Upper lobe of left lung (tissue), 4 donors: ENCODE measurements around the gene TSR1.

Experiments
- CTCF ChIP-seq, 6 experiments: fragments of 450-650 bp in 4 of 6; fragments of 200-600 bp in 2 of 6; sonication (generic) in 2 of 6; IDR thresholded peaks; one replicate each; pipeline ENCODE4 v1.5.1; 2016 to 2019; ENCODE audit warnings: antibody characterized with exemption in 6 of 6
- POLR2A ChIP-seq, 4 donors: fragments of 450-650 bp; IDR thresholded peaks; one replicate each; pipeline ENCODE4 v1.5.1; 2016 to 2017; ENCODE audit warnings: antibody characterized with exemption in 4 of 4, mild to moderate bottlenecking in 2 of 4
- POLR2AphosphoS5 ChIP-seq, 2 donors: sonication (generic); formaldehyde crosslinking; IDR thresholded peaks; one replicate each; pipeline ENCODE4 v1.5.1; 2017; ENCODE audit warnings: antibody characterized with exemption in 2 of 2

GRCh38 chr17:2383628-2384167 lies 47.4 kb upstream of the TSR1 start:
- TF ChIP-seq CTCF (IDR thresholded peaks at IDR 0.05) (no peak), POLR2AphosphoS5 (IDR thresholded peaks at IDR 0.05) (no peak), POLR2A (IDR thresholded peaks at IDR 0.05) (no peak)
